ENCODE data around the gene HPS4.

GRCh38 chr22:26522592-26522991 is 39.0 kb upstream of the HPS4 start:
- TF ChIP-seq, protein P1, sequence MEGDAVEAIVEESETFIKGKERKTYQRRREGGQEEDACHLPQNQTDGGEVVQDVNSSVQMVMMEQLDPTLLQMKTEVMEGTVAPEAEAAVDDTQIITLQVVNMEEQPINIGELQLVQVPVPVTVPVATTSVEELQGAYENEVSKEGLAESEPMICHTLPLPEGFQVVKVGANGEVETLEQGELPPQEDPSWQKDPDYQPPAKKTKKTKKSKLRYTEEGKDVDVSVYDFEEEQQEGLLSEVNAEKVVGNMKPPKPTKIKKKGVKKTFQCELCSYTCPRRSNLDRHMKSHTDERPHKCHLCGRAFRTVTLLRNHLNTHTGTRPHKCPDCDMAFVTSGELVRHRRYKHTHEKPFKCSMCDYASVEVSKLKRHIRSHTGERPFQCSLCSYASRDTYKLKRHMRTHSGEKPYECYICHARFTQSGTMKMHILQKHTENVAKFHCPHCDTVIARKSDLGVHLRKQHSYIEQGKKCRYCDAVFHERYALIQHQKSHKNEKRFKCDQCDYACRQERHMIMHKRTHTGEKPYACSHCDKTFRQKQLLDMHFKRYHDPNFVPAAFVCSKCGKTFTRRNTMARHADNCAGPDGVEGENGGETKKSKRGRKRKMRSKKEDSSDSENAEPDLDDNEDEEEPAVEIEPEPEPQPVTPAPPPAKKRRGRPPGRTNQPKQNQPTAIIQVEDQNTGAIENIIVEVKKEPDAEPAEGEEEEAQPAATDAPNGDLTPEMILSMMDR (IDR thresholded peaks at IDR 0.05) = no peak
- no peak for TF ChIP-seq POLR2AphosphoS5 (IDR thresholded peaks at IDR 0.05)
